MG63 (cell line): ENCODE results near the gene CPM. TPM values are rescaled to one million over a fixed set of nuclear protein-coding genes. Genes with fewer than 3 reads are reported as not detected.
A peak's percentile ranks its signal among the peaks of the same experiment; 100 is the strongest.
"Not testable (repeated sequence)": the region's sequence is repeated elsewhere in the genome, so short reads cannot be mapped to it uniquely, and the experiment has no call there.

Experiments
- DNase-seq: peaks from one replicate; pipeline ENCODE4 v3.0.0-alpha.2; 2020
- H3K27me3 ChIP-seq: fragments of 250-450 bp; sonication (Bioruptor Pico); 2 replicates; pipeline ENCODE4 v1.5.1; 2020; ENCODE audit warnings: mild to moderate bottlenecking, moderate library complexity
- H3K36me3 ChIP-seq: fragments of 250-450 bp; sonication (Bioruptor Pico); 2 replicates; pipeline ENCODE4 v1.5.1; 2020; ENCODE audit warnings: mild to moderate bottlenecking, moderate library complexity
- H3K4me3 ChIP-seq: fragments of 250-450 bp; sonication (Bioruptor Pico); 2 replicates; pipeline ENCODE4 v1.5.1; 2020; ENCODE audit warnings: mild to moderate bottlenecking, moderate library complexity
- H3K9me3 ChIP-seq: fragments of 250-450 bp; sonication (Bioruptor Pico); 2 replicates; pipeline ENCODE4 v1.5.1; 2020; ENCODE audit warnings: mild to moderate bottlenecking, moderate library complexity
- total RNA-seq: library from RNA; depleted of rRNA; stranded (reverse); fragments of >200 nt; shearing (Covaris generic); gene quantifications from 2 replicates; pipeline ENCODE4 v1.2.3, GENCODE V29; 2014; ENCODE audit warnings: low replicate concordance

CPM gene
- total RNA-seq, 1 experiment from 2014 or later: 1.7 TPM

DNA sequence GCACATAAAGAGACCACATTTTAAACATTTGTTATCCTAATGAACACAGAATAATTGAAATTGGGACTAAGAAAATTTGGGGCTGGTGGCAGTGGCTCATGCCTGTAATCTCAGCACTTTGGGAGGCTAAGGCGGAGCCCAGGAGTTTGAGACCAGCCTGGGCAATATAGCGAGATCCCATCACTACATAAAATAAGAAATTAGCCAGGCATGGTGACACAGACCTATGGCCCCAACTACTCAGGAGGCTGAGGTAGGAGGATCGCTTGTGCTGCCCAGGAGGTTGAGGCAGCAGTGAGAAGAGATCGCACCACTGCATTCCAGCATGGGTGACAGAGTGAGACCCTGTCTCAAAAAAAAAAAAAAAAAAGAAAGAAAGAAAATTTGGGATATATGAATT is 59.7 kb downstream of the CPM start:
- no peaks in the 10 kb centered on the region for H3K27me3 ChIP-seq
- no peak for DNase-seq

GRCh38 chr12:68871921-68872320 is 61.0 kb downstream of the CPM start:
- no peak overlapping the region for H3K4me3 ChIP-seq
- H3K27me3 ChIP-seq: no peaks in the 10 kb centered on the region
- H3K36me3 ChIP-seq: no peaks in the 10 kb centered on the region
- DNase-seq: peak; percentile 12
- H3K9me3 ChIP-seq: no peaks in the 10 kb centered on the region

More for the DNA sequence above, 59.7 kb downstream of the CPM start:
- Histone ChIP-seq H3K4me3 (no peak overlapping the region), H3K36me3 (no peaks in the 10 kb centered on the region), H3K9me3 (peaks cover 1% of the 10 kb centered on the region; the same call in 1 of the 2 replicates)

GRCh38 chr12:68871396-68871795 is 61.6 kb downstream of the CPM start:
- Histone ChIP-seq H3K36me3 (no peaks in the 10 kb centered on the region), H3K27me3 (no peaks in the 10 kb centered on the region), H3K4me3 (no peak overlapping the region), H3K9me3 (no peaks in the 10 kb centered on the region)
- no peak for DNase-seq

GRCh38 chr12:68870443-68870842 is 62.5 kb downstream of the CPM start:
- Histone ChIP-seq H3K4me3 (no peak overlapping the region), H3K27me3 (no peaks in the 10 kb centered on the region), H3K36me3 (no peaks in the 10 kb centered on the region), H3K9me3 (no peaks in the 10 kb centered on the region)
- no peak for DNase-seq

DNA sequence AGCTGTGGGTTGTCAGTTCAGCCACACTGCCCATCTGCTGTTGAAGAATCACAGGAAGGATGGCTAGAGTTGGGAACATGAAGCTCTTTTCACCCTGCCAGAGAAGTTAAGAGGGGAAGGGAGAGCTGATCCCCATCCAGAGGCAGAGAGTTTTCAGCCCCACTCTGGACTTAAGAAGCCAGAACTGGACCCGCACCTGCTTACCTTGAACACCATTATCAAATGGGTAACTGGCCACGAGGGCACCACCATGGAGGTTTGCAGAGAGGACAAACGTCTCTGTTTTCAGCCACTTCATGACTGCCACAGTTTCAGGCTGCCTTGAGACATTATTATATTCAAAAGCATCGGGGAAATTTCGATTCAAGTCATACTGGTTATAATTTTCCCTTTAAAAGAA is 63.0 kb downstream of the CPM start:
- no peak overlapping the region for H3K4me3 ChIP-seq
- no peaks in the 10 kb centered on the region for H3K27me3 ChIP-seq
- H3K36me3 ChIP-seq: no peaks in the 10 kb centered on the region
- DNase-seq: no peak
- H3K9me3 ChIP-seq: no peaks in the 10 kb centered on the region

DNA sequence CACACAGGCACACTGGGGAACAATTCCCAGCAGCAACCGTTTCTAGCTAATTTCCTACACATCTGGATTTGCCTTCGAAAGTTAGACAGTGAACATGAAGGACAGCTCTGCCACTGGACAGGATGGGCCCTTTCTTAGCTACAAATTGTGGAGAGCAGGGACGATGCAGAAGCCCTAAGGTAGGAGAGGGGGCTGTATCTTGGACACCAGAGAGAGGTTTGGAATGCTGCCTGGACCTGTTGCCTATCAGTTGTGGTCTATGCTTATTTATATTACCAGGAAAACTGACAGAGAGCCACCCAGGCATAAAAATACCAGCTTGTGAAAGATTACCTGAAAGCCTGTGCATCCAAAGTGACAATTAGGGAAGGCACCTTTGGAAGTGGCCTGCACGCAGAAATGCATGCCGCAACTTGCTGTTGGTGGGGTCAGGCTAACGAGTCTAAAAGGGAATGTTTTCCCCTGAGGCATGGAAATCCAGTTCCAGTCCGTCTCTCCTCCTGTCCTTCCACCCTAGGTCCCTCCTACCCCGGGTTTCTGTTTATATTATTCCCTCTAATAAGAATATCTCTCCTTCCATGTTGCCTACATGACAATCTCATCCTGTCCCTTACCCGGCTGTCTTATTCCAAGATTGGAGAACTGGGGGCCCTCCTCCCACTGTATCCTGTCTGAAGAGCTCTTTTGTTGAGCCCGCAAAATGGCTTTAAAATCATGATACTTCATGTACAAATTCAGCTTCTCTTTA is 64.8 kb downstream of the CPM start:
- Histone ChIP-seq H3K36me3 (no peaks in the 10 kb centered on the region), H3K27me3 (no peaks in the 10 kb centered on the region), H3K9me3 (no peaks in the 10 kb centered on the region), H3K4me3 (no peak overlapping the region)
- DNase-seq: no peak

DNA sequence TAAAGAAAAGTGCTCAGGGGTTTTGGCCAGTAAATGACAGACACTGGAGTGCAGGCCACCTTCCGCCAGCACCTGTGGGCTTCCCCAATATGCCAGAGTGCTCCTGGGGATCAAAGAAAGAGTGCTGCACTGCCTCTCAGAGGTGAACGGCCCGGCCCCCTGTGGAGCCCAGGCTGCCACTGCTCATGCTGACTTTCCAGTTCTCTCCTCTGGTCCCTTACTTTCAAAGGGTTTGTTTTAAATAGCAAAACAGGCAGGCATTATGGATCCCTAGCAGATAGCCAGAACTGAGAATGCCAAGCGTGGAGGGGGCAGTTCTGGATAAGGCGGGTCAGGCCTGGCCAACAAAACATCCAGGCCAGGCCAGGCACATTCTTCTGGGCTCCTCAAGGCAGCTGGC is 65.4 kb downstream of the CPM start:
- no peak overlapping the region for H3K4me3 ChIP-seq
- no peaks in the 10 kb centered on the region for H3K27me3 ChIP-seq
- no peak for DNase-seq
- no peaks in the 10 kb centered on the region for H3K9me3 ChIP-seq
- H3K36me3 ChIP-seq: no peaks in the 10 kb centered on the region

DNA sequence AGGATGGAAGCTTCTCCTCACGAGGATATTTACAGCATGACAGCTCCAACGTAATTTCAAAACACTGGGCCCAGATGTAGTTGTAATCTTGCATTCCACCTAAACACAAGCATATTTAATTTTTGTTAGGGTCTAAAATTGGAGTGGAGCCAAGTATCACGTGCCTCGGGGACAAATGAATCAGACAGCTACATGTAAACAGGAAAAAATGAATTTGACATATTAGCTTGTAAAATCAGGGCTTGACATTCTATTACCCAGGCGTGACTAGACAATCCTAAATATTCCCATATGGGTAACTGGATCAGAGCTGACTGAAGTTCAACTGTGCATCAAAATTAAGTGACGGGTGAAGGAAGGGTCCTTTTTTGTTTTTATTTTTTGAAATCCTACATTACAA is 66.0 kb downstream of the CPM start:
- Histone ChIP-seq H3K4me3 (no peak overlapping the region), H3K9me3 (no peaks in the 10 kb centered on the region), H3K27me3 (no peaks in the 10 kb centered on the region), H3K36me3 (no peaks in the 10 kb centered on the region)
- no peak for DNase-seq

GRCh38 chr12:68865399-68866164 is 67.4 kb downstream of the CPM start:
- H3K27me3 ChIP-seq: no peaks in the 10 kb centered on the region
- DNase-seq: no peak

GRCh38 chr12:68864604-68865003 is 68.4 kb downstream of the CPM start:
- Histone ChIP-seq H3K4me3 (no peak overlapping the region), H3K27me3 (no peaks in the 10 kb centered on the region), H3K9me3 (no peaks in the 10 kb centered on the region), H3K36me3 (no peaks in the 10 kb centered on the region)
- no peak for DNase-seq

More at GRCh38 chr12:68865399-68866164, 67.4 kb downstream of the CPM start:
- no peaks in the 10 kb centered on the region for H3K36me3 ChIP-seq
- H3K4me3 ChIP-seq: no peak overlapping the region
- H3K9me3 ChIP-seq: no peaks in the 10 kb centered on the region

- not testable (repeated sequence) for H3K4me3 ChIP-seq, DNase-seq, H3K36me3 ChIP-seq, H3K27me3 ChIP-seq, H3K9me3 ChIP-seq
Observed at GRCh38 chr12:68863886-68864454, 69.0 kb downstream of the CPM start.

DNA sequence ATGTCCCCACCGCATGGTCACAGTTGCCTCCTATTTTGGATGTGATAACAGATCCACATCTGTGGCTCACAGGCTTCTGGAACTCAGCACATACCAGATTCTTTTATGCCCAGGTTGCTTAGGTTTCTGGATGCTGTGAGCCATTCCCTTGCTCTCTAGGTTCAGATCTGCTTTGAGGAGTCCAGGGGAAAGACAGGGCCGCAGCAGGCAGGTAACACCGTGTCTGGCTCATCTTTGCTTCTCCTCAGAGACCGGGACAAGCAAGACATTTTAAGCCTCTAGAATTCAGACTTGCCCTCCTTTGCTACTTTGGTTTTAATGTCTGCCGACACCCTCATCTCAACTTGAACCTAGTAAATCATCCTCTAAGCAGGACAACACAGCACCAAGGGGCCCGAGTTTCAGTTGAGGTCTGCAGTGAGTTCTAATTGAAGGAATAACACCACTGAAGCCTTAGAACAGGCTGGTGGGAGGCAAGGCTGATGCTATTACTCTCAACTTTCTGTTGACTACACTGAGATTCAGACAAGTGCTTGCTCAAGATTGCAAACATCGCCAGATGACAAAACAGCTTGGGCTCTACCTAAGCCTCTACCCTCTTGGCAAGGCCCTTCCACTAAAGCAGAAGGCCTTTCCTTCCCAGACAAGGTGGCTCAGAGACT is 69.7 kb downstream of the CPM start:
- Histone ChIP-seq H3K36me3 (no peaks in the 10 kb centered on the region), H3K27me3 (no peaks in the 10 kb centered on the region), H3K9me3 (no peaks in the 10 kb centered on the region), H3K4me3 (no peak overlapping the region)
- DNase-seq: no peak

DNA sequence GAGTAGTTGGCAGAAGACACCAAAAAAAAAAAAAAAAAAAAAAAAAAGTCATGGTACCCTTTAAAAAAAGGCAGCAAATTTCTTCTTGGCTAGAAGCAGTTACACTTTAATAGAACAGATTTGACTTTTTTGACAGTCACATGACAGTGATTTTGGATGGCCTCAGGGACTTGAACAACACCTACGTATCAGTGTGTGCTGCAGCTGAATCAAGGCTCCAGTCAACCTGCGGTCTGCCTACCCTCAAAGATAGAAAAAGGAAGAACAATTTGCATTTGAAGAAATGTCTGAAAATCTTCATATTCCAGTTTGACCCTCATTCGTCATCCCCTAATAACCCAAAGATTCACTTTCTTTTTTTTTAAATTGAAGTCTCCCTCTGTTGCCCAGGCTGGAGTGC is 71.1 kb downstream of the CPM start:
- H3K36me3 ChIP-seq: no peaks in the 10 kb centered on the region
- no peak for DNase-seq
- H3K9me3 ChIP-seq: no peaks in the 10 kb centered on the region
- H3K4me3 ChIP-seq: no peak overlapping the region
- H3K27me3 ChIP-seq: no peaks in the 10 kb centered on the region

- Histone ChIP-seq H3K36me3 (no peaks in the 10 kb centered on the region), H3K4me3 (no peak overlapping the region), H3K27me3 (no peaks in the 10 kb centered on the region; the same call in 1 of the 2 replicates)
Observed at GRCh38 chr12:68856510-68856909, 76.5 kb downstream of the CPM start.

DNA sequence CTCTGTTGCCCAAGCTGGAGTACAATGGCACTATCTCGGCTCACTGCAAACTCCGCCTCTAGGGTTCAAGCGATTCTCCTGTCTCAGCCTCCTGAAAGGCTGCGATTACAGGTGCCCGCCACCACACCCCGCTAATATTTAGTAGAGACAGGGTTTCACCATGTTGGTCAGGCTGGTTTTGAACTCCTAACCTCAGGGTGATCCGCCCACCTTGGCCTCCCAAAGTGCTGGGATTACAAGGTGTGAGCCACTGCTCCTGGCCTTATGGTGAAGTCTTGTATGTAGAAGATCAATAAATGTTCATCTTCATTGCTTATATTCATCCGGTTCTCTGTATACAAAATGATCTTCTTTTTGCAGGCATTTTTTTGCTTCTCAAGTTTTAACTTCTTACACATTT is 77.2 kb downstream of the CPM start:
- H3K27me3 ChIP-seq: no peaks in the 10 kb centered on the region; the same call in 1 of the 2 replicates

More at GRCh38 chr12:68856510-68856909, 76.5 kb downstream of the CPM start:
- no peak for DNase-seq
- no peaks in the 10 kb centered on the region for H3K9me3 ChIP-seq

DNA sequence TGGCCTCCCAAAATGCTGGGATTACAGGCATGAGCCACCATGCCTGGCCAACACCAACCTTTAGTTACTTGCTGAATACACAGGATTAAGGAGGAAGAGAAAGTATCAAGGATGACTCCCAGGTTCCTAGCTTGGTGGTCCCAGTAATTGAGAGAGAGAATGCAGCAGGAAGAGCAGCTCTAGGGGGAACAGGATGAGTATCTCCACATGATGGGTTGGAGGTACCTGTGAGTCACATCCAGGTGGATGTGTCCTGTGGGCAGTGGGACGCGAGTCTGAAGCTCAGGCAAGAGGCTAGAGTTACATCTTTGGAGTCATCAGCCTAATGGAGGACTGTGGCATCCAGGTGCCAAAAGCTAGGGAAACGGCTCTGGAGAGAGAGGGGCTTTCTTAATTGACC is 77.9 kb downstream of the CPM start:
- Histone ChIP-seq H3K27me3 (no peaks in the 10 kb centered on the region; the same call in 1 of the 2 replicates), H3K9me3 (no peaks in the 10 kb centered on the region), H3K4me3 (no peak overlapping the region), H3K36me3 (no peaks in the 10 kb centered on the region)
- DNase-seq: no peak

More for the DNA sequence above, 77.2 kb downstream of the CPM start:
- H3K36me3 ChIP-seq: no peaks in the 10 kb centered on the region
- no peak for DNase-seq
- H3K4me3 ChIP-seq: no peak overlapping the region
- H3K9me3 ChIP-seq: no peaks in the 10 kb centered on the region

- no peaks in the 10 kb centered on the region for H3K9me3 ChIP-seq
- DNase-seq: no peak
- H3K27me3 ChIP-seq: no peaks in the 10 kb centered on the region; the same call in 1 of the 2 replicates
- H3K36me3 ChIP-seq: no peaks in the 10 kb centered on the region
- no peak overlapping the region for H3K4me3 ChIP-seq
Observed at GRCh38 chr12:68854554-68854953, 78.4 kb downstream of the CPM start.
